ENCODE measurements around the gene ALDH16A1.
"Not testable (repeated sequence)": the region's sequence is repeated elsewhere in the genome, so short reads cannot be mapped to it uniquely, and the experiment has no call there.

ALDH16A1 gene

DNA sequence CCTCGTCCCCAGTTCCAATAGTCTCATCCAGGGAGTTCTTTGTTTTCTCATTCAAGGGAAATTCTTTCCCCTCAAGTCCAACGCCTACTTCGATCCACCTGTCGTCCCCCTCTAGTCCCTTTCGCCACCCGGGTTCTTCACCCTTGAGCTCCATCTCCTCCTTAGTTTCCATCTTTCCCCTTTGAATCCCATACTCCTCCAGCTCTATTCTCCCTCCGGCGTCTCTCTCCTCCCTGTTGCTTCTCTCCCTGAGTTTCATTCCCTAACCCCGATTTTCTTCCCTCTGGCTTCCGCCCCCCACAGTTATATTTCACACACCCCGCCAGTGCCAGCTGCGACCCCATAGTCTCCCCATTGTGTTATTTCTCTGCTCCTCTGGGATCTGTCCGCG, 11.1 kb upstream of the ALDH16A1 start:
- no peak for DNase-seq

GRCh38 chr19:49442354-49442753, 10.7 kb upstream of the ALDH16A1 start:
- peak; percentile 58 for DNase-seq

- peak; percentile 92 for DNase-seq
These were observed 10.2 kb upstream of the ALDH16A1 start for GRCh38 chr19:49442771-49443365.

- DNase-seq = peak; percentile 97
These were observed 9.5 kb upstream of the ALDH16A1 start for GRCh38 chr19:49443366-49444099.

DNA sequence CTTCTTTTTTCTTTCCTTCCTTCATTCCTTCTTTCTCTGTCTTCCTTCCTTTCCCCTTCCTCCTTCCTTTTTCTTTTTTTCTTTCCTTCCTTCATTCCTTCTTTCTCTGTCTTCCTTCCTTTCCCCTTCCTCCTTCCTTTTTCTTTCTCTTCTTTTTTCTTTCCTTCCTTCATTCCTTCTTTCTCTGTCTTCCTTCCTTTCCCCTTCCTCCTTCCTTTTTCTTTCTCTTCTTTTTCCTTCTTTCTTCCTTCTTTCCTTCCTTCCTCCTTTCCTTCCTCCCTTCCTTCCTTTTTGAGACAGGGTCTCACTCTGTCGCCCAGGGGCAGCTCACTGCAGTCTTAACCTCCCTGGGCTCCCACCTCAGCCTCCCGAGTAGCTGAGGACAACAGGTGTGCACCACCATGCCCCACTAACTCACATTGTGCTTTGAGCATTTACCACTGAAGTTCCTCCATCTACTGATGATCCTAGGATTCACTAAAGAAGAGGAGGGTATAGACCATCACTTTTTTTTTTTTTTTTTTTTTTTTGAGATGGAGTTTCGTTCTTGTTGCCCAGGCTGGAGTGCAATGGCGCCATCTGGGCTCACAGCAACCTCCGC, 8.8 kb upstream of the ALDH16A1 start:
- DNase-seq = not testable (repeated sequence)

GRCh38 chr19:49445997-49446396, 7.0 kb upstream of the ALDH16A1 start:
- no peak for DNase-seq

DNA sequence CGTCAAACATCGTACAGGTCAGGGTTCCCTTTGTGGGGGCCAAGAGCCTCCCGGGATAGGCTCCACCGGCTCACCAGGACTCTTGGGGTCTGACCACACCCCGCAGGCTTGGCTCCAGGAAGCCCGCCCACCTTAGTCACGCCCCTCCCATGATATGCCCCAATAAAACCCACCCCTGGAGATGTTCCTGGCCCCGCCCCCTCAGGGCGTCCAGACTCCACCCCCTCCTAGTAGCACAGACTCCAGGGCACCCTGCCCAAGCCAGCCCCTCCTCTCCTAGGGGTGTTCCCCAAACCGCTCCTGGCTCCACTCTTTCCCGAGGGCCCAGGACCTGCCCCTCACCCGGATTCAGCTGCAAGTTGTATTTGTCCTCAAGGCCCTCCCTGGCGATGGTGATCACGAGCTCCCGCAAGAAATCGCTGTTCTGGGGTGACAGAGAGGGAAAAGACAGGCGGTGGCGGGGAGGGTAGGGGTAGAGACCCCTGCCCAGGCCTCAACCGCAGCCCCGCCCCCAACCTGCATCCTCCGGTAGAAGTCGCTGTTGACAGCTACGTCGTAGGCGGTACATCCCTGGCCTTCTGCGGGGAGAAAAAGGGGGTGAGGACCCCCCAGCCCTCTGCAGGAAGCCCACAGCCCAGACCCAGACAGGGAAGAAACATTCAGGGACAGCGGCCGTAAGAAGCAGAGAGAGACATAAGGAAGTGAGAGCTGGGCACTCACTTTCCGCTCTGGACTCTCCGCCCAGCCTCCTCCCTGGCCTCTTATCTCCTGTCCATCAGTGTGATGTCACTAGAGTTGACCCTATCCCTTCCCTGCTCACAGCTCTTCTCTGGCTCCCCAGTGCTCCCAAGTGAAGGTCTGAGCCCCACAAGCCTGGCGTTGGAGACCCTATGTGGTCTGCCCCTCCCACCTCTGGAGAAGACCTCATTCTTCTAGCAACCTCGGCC, 5.3 kb upstream of the ALDH16A1 start:
- peak; percentile 30 for DNase-seq

DNA sequence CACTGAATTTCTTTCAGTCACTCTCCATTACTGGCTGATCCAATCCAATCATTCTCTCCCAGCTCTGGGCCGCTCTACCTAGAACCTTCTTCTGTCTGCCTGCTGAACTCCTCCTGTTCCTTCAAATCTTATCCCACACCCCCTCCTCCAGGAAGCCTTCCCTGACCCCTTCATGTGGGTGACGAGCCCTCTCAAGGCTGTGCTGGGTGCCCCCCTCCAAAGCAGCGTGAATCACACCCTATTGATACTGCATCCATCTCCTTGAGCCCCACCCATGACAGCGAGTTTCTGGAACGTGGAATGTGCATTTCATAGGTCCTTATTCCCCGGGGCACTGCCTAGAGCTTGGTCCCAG, 4.6 kb upstream of the ALDH16A1 start:
- DNase-seq = no peak

- DNase-seq = no peak
These were observed 2.6 kb upstream of the ALDH16A1 start for GRCh38 chr19:49450405-49450804.

- DNase-seq = peak; percentile 100
These were observed 1.4 kb upstream of the ALDH16A1 start, which contains the start of gene PIH1D1 for GRCh38 chr19:49451430-49452181. Gene PIH1D1, minus strand, starts transcription at chr19:49451814. Its CDS starts 240 bp downstream, at chr19:49451574.

GRCh38 chr19:49453757-49454240, 774 bp downstream of the ALDH16A1 start:
- DNase-seq = no peak

DNA sequence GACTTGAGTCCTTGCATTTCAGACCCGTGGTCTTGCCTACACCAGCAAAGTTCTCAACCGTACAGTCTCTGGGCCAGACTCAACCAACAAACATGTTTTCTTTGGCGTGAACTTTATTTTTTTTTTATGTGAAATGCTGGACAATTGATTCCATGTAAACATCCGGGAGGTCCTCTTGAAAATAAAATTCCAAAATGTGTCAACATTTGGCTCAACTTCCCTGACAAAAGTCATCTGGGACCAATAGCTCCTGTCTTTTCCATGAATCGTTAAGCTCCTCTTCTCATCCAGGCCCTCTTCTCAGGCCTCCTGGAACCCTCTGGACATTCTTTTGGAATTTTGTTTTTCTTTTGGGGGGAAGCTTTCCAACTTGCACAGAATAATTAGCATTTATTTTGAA, 2.7 kb downstream of the ALDH16A1 start:
- DNase-seq = no peak

- DNase-seq = no peak
These were observed 3.3 kb downstream of the ALDH16A1 start for GRCh38 chr19:49456326-49456725.

- DNase-seq = no peak
These were observed 5.5 kb downstream of the ALDH16A1 start for GRCh38 chr19:49458567-49458903.

DNA sequence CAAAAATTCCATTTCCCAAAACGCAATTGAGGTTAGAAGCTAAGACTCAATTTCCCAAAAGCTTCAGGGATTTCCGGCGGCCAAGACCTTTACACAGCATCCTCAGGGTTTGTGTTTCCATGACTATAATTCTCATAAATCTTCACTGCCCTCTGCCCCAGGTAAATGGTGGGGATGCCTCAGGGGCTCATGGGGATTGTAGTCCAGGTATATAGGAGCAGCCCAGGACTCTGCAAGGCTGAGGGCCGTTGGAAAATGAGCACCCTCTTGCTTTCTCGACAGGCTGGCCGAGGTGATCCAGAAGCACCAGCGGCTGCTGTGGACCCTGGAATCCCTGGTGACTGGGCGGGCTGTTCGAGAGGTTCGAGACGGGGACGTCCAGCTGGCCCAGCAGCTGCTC, 6.4 kb downstream of the ALDH16A1 start:
- no peak for DNase-seq

GRCh38 chr19:49461130-49461529, 8.1 kb downstream of the ALDH16A1 start:
- not testable (repeated sequence) for DNase-seq

DNA sequence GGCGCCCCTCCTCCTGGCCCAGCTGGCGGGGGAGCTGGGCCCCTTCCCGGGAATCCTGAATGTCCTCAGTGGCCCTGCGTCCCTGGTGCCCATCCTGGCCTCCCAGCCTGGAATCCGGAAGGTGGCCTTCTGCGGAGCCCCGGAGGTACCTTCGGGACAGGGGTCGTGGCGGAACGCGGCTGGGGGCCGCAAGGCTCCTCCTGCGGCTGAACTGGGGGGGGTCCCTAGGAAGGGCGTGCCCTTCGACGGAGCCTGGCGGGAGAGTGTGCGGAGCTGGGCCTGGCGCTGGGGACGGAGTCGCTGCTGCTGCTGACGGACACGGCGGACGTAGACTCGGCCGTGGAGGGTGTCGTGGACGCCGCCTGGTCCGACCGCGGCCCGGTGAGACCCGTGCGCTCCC, 8.6 kb downstream of the ALDH16A1 start:
- no peak for DNase-seq

DNA sequence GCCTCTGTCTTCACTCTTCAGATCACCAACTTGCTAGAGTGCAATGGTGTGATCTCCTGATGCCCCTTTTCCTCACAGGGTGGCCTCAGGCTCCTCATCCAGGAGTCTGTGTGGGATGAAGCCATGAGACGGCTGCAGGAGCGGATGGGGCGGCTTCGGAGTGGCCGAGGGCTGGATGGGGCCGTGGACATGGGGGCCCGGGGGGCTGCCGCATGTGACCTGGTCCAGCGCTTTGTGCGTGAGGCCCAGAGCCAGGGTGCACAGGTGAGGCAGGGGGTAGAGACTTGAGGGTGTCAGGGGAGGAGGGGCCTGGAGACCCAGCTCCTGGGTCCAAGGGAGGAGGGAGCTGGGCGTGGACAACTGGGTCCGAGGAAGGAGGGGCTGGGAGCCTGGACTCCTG, 9.5 kb downstream of the ALDH16A1 start:
- no peak for DNase-seq

DNA sequence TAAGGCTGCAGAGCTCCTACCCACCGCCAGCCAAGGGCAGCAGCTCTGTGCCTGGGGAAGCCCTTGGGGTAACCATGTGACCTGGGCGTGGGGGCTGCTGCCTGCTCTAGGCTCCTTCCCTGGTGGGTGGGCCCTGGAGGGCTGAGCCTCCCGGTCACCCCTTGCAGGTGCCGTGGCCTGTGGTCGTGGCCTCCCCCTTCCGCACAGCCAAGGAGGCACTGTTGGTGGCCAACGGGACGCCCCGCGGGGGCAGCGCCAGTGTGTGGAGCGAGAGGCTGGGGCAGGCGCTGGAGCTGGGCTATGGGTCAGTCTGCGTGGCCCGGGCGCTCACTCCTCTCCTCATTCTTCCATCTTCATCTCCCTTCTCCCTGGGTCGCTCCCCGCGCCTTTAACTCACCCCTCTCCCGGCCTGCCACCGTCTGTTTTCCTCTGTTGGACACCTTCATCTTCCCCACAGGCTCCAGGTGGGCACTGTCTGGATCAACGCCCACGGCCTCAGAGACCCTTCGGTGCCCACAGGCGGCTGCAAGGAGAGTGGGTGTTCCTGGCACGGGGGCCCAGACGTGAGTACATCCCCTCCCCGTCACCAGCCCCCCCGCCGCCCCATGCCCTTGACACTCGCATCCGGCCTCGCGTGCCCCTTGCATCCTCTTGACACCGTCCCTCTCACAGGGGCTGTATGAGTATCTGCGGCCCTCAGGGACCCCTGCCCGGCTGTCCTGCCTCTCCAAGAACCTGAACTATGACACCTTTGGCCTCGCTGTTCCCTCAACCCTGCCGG, 11.1 kb downstream of the ALDH16A1 start:
- no peak for DNase-seq

GRCh38 chr19:49465371-49465770, 12.3 kb downstream of the ALDH16A1 start:
- DNase-seq = no peak

- no peak for DNase-seq
These were observed 15.2 kb downstream of the ALDH16A1 start for GRCh38 chr19:49468199-49468598.
